ENCODE data around the gene TMA7. TPM values are rescaled to one million over a fixed set of nuclear protein-coding genes. Genes with fewer than 3 reads are reported as not detected.

Gene TMA7
- total and polyA plus RNA-seq, 2 of the 13 experiments (the other 11 are each of a cell fraction or from before 2014, with no cell fraction given), result 100 to 486 TPM

DNA sequence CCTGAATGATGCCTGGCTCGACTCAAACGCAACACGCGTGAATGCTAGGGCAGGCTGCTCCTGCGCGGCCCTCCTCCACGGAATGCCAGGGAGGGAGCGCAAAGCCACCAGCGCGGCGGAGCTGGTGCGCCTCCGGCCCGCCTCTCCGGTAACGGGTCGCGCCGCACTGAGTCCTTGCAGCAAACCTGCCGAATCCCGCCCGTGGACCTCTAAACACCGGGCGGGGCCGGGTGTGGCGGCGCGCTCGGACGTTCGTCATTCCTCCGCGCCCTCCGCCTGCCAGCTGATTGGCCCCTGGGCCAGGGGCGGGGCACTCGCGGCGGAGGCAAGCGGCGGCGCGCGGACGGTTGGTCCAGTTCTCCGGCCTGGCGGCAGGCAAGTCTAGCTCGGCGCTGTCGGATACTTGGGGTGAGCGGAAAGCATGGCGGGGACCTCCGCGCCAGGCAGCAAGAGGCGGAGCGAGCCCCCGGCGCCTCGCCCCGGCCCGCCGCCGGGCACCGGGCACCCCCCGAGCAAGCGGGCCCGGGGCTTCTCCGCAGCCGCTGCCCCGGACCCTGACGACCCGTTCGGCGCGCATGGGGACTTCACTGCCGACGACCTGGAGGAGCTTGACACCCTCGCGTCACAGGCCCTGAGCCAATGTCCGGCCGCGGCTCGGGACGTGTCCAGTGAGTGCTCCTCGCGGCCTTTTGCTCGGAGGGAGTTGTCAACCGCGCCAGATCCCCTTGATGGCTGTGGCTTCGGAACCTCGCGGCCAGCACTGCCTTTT is 6.6 kb downstream of the TMA7 start, which contains the start of gene ATRIP:
Gene ATRIP (plus strand): TSS at position 313 of the 769 bp plus-strand sequence. CDS start 109 bp downstream, at position 422.
- no TSS peak for BruUV-seq (replicated peaks)
- peak within 1 kb of the TSS; percentile 80 for H3K9ac ChIP-seq (ENCODE audit: insufficient read depth, low read depth, low read length)
- in situ Hi-C loops (cut with HindIII; ENCODE audit: extremely low pct_ligation_motif_present, low pct_unique_long_range_greater_than_20kb), result no loop called here
- peak within 1 kb of the TSS; percentile 74 to 100 (median 86) for H3K4me3 ChIP-seq (replicated peaks in 1 of 3; ENCODE audit: insufficient read depth in 1 of 3, low read depth in 2 of 3, low read length in 3 of 3)
- ATAC-seq (peak; percentile 92), FAIRE-seq (no peak), DNase-seq (ENCODE audit: low spot score) (peak; percentile 80)
- peak within 1 kb of the TSS; percentile 78 for H3K27ac ChIP-seq (ENCODE audit: extremely low read length, insufficient read depth, low read length)
- peaks cover 2 to 8% of the 10 kb centered on the region in 2 experiments; a peak in 2 of 5 replicates for H3K36me3 ChIP-seq (replicated peaks in 1 of 2; ENCODE audit: control insufficient read depth in 1 of 2, insufficient read depth in 2 of 2, low read length in 2 of 2)
- intact Hi-C loops (cut with micrococcal nuclease; ENCODE audit: unreplicated experiment), result no loop called here
- H3K9me3 ChIP-seq (ENCODE audit: low read length), result no peaks in the 10 kb centered on the region
- CTCF ChIA-PET (ENCODE audit: low intra/inter-chr PET ratio, low total read pairs), result interaction anchor here (1.0 kb wide), 1 partner anchor 19 kb away, joined by 3 read pairs; no protein-coding TSS in a partner anchor
- POLR2A ChIA-PET, result interaction anchor here (1.0 to 4.5 kb wide), 13 partner anchors 8 to 206 kb away, joined by 3 to 50 read pairs (median 5); partner anchors contain the start of genes PFKFB4, PLXNB1 and ZNF589
- peak within 1 kb of the TSS; percentile 96 for H3K4me2 ChIP-seq (ENCODE audit: low read depth, low read length)
- H3K27me3 ChIP-seq (ENCODE audit: control insufficient read depth in 1 of 2, insufficient read depth in 2 of 2, low read length in 2 of 2), result no peaks in the 10 kb centered on the region; a peak in 1 of 5 replicates
- H3K4me1 ChIP-seq (ENCODE audit: insufficient read depth, low read length), result peaks cover 59% of the 10 kb centered on the region
- H3K79me2 ChIP-seq (ENCODE audit: insufficient read depth, low read length), result peaks cover 20% of the 10 kb centered on the region
- H4K20me1 ChIP-seq (ENCODE audit: insufficient read depth, low read length), result peaks cover 3% of the 10 kb centered on the region
- WGBS (ENCODE audit: low lambda C conversion rate), result no CpG with 5 or more reads among the region's 91 CpGs
- no peak within 1 kb of the TSS for H2AFZ ChIP-seq (ENCODE audit: low read length)
- TF ChIP-seq, protein P1, sequence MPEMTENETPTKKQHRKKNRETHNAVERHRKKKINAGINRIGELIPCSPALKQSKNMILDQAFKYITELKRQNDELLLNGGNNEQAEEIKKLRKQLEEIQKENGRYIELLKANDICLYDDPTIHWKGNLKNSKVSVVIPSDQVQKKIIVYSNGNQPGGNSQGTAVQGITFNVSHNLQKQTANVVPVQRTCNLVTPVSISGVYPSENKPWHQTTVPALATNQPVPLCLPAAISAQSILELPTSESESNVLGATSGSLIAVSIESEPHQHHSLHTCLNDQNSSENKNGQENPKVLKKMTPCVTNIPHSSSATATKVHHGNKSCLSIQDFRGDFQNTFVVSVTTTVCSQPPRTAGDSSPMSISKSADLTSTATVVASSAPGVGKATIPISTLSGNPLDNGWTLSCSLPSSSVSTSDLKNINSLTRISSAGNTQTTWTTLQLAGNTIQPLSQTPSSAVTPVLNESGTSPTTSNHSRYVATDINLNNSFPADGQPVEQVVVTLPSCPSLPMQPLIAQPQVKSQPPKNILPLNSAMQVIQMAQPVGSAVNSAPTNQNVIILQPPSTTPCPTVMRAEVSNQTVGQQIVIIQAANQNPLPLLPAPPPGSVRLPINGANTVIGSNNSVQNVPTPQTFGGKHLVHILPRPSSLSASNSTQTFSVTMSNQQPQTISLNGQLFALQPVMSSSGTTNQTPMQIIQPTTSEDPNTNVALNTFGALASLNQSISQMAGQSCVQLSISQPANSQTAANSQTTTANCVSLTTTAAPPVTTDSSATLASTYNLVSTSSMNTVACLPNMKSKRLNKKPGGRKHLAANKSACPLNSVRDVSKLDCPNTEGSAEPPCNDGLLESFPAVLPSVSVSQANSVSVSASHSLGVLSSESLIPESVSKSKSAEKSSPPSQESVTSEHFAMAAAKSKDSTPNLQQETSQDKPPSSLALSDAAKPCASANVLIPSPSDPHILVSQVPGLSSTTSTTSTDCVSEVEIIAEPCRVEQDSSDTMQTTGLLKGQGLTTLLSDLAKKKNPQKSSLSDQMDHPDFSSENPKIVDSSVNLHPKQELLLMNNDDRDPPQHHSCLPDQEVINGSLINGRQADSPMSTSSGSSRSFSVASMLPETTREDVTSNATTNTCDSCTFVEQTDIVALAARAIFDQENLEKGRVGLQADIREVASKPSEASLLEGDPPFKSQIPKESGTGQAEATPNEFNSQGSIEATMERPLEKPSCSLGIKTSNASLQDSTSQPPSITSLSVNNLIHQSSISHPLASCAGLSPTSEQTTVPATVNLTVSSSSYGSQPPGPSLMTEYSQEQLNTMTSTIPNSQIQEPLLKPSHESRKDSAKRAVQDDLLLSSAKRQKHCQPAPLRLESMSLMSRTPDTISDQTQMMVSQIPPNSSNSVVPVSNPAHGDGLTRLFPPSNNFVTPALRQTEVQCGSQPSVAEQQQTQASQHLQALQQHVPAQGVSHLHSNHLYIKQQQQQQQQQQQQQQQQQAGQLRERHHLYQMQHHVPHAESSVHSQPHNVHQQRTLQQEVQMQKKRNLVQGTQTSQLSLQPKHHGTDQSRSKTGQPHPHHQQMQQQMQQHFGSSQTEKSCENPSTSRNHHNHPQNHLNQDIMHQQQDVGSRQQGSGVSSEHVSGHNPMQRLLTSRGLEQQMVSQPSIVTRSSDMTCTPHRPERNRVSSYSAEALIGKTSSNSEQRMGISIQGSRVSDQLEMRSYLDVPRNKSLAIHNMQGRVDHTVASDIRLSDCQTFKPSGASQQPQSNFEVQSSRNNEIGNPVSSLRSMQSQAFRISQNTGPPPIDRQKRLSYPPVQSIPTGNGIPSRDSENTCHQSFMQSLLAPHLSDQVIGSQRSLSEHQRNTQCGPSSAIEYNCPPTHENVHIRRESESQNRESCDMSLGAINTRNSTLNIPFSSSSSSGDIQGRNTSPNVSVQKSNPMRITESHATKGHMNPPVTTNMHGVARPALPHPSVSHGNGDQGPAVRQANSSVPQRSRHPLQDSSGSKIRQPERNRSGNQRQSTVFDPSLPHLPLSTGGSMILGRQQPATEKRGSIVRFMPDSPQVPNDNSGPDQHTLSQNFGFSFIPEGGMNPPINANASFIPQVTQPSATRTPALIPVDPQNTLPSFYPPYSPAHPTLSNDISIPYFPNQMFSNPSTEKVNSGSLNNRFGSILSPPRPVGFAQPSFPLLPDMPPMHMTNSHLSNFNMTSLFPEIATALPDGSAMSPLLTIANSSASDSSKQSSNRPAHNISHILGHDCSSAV (CRISPR knock-in tag; IDR thresholded peaks at IDR 0.05; ENCODE audit: borderline replicate concordance), result peak; percentile 85; the same call in 1 of the 2 replicates
- TF ChIP-seq ZNF331 (CRISPR knock-in tag; IDR thresholded peaks at IDR 0.05) (peak; percentile 76; the same call in 1 of the 2 replicates), ZSCAN20 (CRISPR knock-in tag; IDR thresholded peaks at IDR 0.05; ENCODE audit: borderline replicate concordance) (peak; percentile 41; the same call in 1 of the 2 replicates), ZNF570 (CRISPR knock-in tag; IDR thresholded peaks at IDR 0.05; ENCODE audit: borderline replicate concordance) (no peak), ARID3A (IDR thresholded peaks at IDR 0.05; ENCODE audit: low read depth, low read length) (0 out of 2 replicates have a peak, but pooled peaks have one; percentile 15), HOXA3 (CRISPR knock-in tag; IDR thresholded peaks at IDR 0.05) (peak; percentile 94), ZNF740 (CRISPR knock-in tag; IDR thresholded peaks at IDR 0.05) (no peak), TARDBP (CRISPR knock-in tag; IDR thresholded peaks at IDR 0.05) (no peak; the same call in 1 of the 2 replicates), ZNF7 (CRISPR knock-in tag; IDR thresholded peaks at IDR 0.05) (no peak), ZNF180 (CRISPR knock-in tag; IDR thresholded peaks at IDR 0.05; ENCODE audit: borderline replicate concordance, low read depth) (no peak), ZNF749 (CRISPR knock-in tag; IDR thresholded peaks at IDR 0.05; ENCODE audit: borderline replicate concordance) (no peak; the same call in 1 of the 2 replicates)
